ENCODE measurements around the gene TRMT1. TPM values are rescaled to one million over a fixed set of nuclear protein-coding genes. Genes with fewer than 3 reads are reported as not detected.

The TRMT1 gene
- polyA plus RNA-seq, 1 experiment = 30.8 TPM

GRCh38 chr19:13127811-13128575 is 11.5 kb upstream of the TRMT1 start:
- TF ChIP-seq, protein P1, sequence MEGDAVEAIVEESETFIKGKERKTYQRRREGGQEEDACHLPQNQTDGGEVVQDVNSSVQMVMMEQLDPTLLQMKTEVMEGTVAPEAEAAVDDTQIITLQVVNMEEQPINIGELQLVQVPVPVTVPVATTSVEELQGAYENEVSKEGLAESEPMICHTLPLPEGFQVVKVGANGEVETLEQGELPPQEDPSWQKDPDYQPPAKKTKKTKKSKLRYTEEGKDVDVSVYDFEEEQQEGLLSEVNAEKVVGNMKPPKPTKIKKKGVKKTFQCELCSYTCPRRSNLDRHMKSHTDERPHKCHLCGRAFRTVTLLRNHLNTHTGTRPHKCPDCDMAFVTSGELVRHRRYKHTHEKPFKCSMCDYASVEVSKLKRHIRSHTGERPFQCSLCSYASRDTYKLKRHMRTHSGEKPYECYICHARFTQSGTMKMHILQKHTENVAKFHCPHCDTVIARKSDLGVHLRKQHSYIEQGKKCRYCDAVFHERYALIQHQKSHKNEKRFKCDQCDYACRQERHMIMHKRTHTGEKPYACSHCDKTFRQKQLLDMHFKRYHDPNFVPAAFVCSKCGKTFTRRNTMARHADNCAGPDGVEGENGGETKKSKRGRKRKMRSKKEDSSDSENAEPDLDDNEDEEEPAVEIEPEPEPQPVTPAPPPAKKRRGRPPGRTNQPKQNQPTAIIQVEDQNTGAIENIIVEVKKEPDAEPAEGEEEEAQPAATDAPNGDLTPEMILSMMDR (IDR thresholded peaks at IDR 0.05; ENCODE audit: insufficient read depth, low read depth, low read length) = no peak
- H3K27me3 ChIP-seq (ENCODE audit: control insufficient read depth, insufficient read depth, low read length) = no peaks in the 10 kb centered on the region
- ChIA-PET POLR2A (interaction anchor here (0.7 to 0.9 kb wide), 2 partner anchors 9 to 24 kb away, joined by 4 to 7 read pairs; no protein-coding TSS in a partner anchor), CTCF (interaction anchor here (1.0 kb wide), 1 partner anchor 162 kb away, joined by 3 read pairs; no protein-coding TSS in a partner anchor)
- no peak overlapping the region for H3K4me3 ChIP-seq (ENCODE audit: low read depth, low read length)
- DNase-seq (ENCODE audit: low read depth) = no peak
- H3K36me3 ChIP-seq (ENCODE audit: control insufficient read depth, insufficient read depth, low read length) = peaks cover 8% of the 10 kb centered on the region

DNA sequence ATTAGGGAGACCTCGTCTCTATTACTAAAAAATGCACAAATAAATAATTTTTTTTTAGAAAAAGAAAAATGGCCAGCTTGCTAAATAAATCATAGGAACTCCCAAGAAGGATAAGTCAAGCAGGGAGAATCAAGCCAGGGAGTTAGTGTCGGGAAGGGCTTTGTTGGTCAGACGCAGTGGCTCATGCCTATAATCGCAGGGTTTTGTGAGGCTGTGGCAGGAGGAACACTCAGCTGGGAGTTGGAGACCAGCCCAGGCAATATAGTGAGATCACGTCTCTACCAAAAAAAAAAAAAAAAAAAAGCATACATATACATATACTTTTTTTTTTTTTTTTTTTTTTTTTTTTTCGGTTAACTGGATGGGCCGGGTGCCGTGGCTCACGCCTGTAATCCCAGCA is 10.5 kb upstream of the TRMT1 start:
- CTCF ChIA-PET = interaction anchor here (1.3 kb wide), 1 partner anchor 162 kb away, joined by 4 read pairs; no protein-coding TSS in a partner anchor

DNA sequence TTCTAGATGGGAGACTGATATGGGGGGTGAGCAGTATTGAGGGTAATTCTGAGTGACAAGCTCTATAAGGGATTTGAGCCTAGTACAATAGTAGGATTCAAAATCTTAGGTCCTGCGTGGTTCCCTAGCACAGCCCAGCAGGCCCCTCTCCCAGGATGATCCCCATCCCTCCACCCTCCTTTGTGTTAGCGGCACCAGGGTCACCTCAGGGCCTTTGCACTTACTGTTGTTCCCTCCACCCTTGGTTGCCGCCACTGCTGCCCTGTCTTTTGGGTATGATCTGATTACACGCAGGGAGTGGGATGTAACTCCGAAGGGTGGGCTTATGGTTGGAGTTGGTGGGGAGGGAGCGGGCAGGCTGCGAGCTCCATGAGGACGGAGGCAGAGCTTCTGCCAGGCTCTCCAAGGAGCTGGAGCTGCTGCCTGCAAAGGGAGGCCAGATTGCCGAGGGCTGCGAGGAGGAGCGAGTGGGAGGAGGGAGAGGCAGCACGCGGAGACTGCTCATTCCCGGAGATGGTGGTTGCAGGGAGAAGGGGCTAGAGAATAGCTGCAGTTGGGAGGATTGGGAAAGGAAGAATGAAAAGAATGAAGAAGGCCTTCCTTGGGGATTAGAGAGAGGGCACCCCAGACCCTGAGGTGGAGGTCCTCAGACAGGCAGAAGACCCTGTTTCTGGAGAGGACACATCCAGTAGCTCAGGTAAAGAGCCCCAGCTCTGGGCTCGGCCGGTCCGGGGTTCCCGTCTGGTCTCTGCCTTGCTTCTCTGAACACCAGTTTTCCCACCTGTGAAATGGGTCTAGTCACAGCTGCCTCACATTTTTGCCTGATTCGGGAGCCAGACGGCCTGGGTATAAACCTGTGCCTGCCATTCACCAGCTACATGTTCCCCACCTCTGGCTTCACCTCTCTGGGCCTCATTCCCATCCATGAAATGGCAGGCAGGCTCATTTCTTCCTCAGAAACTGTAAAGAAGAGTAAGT is 6.7 kb upstream of the TRMT1 start:
- Histone ChIP-seq H3K36me3 (ENCODE audit: control insufficient read depth, insufficient read depth, low read length) (peaks cover 12% of the 10 kb centered on the region), H3K27me3 (ENCODE audit: control insufficient read depth, insufficient read depth, low read length) (no peaks in the 10 kb centered on the region), H3K4me3 (ENCODE audit: low read depth, low read length) (no peak overlapping the region)
- POLR2A ChIA-PET = no interaction called here
- DNase-seq (ENCODE audit: low read depth) = no peak
- CTCF ChIA-PET = interaction anchor here (1.4 kb wide), 1 partner anchor 145 kb away, joined by 3 read pairs; no protein-coding TSS in a partner anchor
- TF ChIP-seq, protein P1 (IDR thresholded peaks at IDR 0.05; ENCODE audit: insufficient read depth, low read depth, low read length) = no peak

More for the DNA sequence above, 10.5 kb upstream of the TRMT1 start:
- POLR2A ChIA-PET = no interaction called here
- H3K27me3 ChIP-seq (ENCODE audit: control insufficient read depth, insufficient read depth, low read length) = no peaks in the 10 kb centered on the region
- DNase-seq (ENCODE audit: low read depth) = no peak
- H3K36me3 ChIP-seq (ENCODE audit: control insufficient read depth, insufficient read depth, low read length) = peaks cover 9% of the 10 kb centered on the region
- no peak overlapping the region for H3K4me3 ChIP-seq (ENCODE audit: low read depth, low read length)
- TF ChIP-seq, protein P1 (IDR thresholded peaks at IDR 0.05; ENCODE audit: insufficient read depth, low read depth, low read length) = no peak

DNA sequence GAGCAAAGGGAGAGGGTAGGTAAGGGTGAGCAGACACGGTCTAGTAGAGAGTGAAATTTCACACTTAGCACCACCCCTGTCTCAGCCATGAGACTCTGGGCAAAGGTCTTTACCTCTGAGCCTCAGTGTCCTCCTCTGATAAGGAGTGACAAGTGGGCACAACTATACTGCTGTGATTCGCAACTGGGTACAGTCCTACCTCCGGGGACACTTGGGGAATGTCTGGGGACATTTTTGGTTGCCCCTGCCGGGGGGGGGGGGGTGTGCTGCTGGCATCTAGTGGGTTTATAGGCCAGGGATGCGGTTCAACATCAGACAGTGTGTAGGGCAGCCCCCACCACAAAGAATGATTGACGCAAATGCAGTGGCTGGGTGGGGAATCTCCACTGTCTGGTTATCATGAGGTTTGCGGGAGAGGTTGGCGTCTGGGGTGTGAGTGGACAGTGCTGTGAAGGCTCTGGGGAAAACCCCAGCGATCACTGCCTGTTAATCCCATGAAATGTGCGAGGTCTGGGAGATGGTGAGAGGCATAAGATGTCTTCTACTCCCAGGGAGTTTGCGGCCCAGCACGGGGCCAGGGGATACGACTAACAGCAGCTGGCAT is 5.8 kb upstream of the TRMT1 start:
- H3K27me3 ChIP-seq (ENCODE audit: control insufficient read depth, insufficient read depth, low read length) = no peaks in the 10 kb centered on the region
- no peak for DNase-seq (ENCODE audit: low read depth)
- ChIA-PET POLR2A (no interaction called here), CTCF (interaction anchor here (1.4 kb wide), 1 partner anchor 145 kb away, joined by 3 read pairs; no protein-coding TSS in a partner anchor)
- H3K36me3 ChIP-seq (ENCODE audit: control insufficient read depth, insufficient read depth, low read length) = peaks cover 12% of the 10 kb centered on the region
- TF ChIP-seq, protein P1 (IDR thresholded peaks at IDR 0.05; ENCODE audit: insufficient read depth, low read depth, low read length) = no peak
- no peak overlapping the region for H3K4me3 ChIP-seq (ENCODE audit: low read depth, low read length)

Data from BJ (cell line).